HUES48 (cell line): Measurements from ENCODE around the gene UGT1A8.

Experiments
- H3K27ac ChIP-seq: one replicate; pipeline ENCODE4 v1.7.0; 2013; ENCODE audit warnings: low read depth, low read length, inconsistent platforms
- H3K27me3 ChIP-seq: 2 replicates; pipeline ENCODE4 v1.6.1; 2013; ENCODE audit warnings: mild to moderate bottlenecking, low read length; ENCODE audit not compliant: control insufficient read depth, insufficient read depth
- H3K36me3 ChIP-seq: 2 replicates; pipeline ENCODE4 v1.6.1; 2013; ENCODE audit warnings: low read length; ENCODE audit not compliant: control insufficient read depth, insufficient read depth
- H3K4me1 ChIP-seq: 2 replicates; pipeline ENCODE4 v1.6.1; 2013; ENCODE audit warnings: mild to moderate bottlenecking, low read length; ENCODE audit not compliant: control insufficient read depth, insufficient read depth
- H3K4me3 ChIP-seq: 2 replicates; pipeline ENCODE4 v1.5.1; 2013; ENCODE audit warnings: mild to moderate bottlenecking, low read depth, low read length
- H3K9ac ChIP-seq: 2 replicates; pipeline ENCODE4 v1.6.1; 2013; ENCODE audit warnings: mild to moderate bottlenecking, low read depth, low read length, moderate library complexity
- H3K9me3 ChIP-seq: 2 replicates; pipeline ENCODE4 v1.6.1; 2013; ENCODE audit warnings: low read length; ENCODE audit not compliant: control insufficient read depth, insufficient read depth

The UGT1A8 gene

GRCh38 chr2:233668605-233669260, 51.3 kb downstream of the UGT1A8 start:
- no peak overlapping the region for H3K4me3 ChIP-seq
- no peaks in the 10 kb centered on the region for H3K36me3 ChIP-seq
- H3K27me3 ChIP-seq: no peaks in the 10 kb centered on the region
- H3K27ac ChIP-seq: no peak overlapping the region
- H3K9me3 ChIP-seq: peaks cover 3% of the 10 kb centered on the region; the same call in 1 of the 2 replicates
- no peak overlapping the region for H3K9ac ChIP-seq
- no peaks in the 10 kb centered on the region for H3K4me1 ChIP-seq

- H3K9ac ChIP-seq: no peak within 1 kb of the TSS
- H3K27ac ChIP-seq: no peak within 1 kb of the TSS
- no peak within 1 kb of the TSS for H3K4me3 ChIP-seq
- no peaks in the 10 kb centered on the region for H3K4me1 ChIP-seq
- H3K27me3 ChIP-seq: no peaks in the 10 kb centered on the region
- no peaks in the 10 kb centered on the region for H3K36me3 ChIP-seq
- H3K9me3 ChIP-seq: no peaks in the 10 kb centered on the region
These were observed 54.1 kb downstream of the UGT1A8 start, which contains the start of gene UGT1A9 for GRCh38 chr2:233671290-233672161. TSS of gene UGT1A9 (plus strand) at chr2:233671898. CDS start at chr2:233671935, 37 bp downstream.

DNA sequence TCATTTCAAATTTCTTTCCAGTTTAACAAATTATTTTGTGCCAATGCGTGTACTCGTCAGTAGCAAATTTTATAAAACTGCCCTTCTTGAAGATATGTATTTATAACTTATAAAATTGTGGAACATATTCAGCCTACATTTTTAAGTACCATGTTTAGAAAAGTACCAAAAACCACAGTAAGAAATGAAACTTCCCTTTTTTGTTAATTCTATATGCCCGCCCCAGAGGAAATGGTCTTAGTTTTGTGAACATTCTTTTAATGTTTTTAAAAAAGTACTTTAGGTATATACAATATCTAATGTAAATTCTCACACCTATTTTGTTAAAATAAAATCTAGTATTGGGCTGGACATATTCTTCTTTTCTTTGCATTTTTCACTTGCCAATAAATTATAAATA, 55.5 kb downstream of the UGT1A8 start:
- Histone ChIP-seq H3K36me3 (no peaks in the 10 kb centered on the region), H3K27ac (no peak overlapping the region), H3K4me1 (no peaks in the 10 kb centered on the region), H3K9me3 (no peaks in the 10 kb centered on the region), H3K27me3 (no peaks in the 10 kb centered on the region), H3K9ac (no peak overlapping the region), H3K4me3 (no peak overlapping the region)

DNA sequence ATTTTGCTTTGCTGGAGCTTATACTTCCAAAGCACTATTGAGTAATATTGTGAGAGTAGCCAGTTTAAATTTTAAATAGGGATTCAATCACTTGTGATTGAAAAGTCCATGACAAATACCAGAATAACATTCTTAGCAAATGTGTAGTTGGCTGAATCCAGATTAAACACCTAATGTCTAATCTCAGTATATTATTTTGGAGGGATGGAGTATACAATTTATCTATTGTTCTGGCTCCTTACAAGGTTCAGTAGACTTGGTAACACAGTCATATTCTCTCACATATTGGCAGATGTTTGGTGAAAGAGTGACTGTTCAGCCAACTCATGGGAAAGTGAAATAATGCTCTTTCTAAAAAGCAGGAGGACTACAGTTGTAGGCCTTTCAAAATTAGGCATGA, 56.5 kb downstream of the UGT1A8 start:
- no peaks in the 10 kb centered on the region for H3K36me3 ChIP-seq
- no peaks in the 10 kb centered on the region for H3K4me1 ChIP-seq
- no peak overlapping the region for H3K4me3 ChIP-seq
- H3K27ac ChIP-seq: no peak overlapping the region
- no peaks in the 10 kb centered on the region for H3K27me3 ChIP-seq
- H3K9ac ChIP-seq: no peak overlapping the region
- no peaks in the 10 kb centered on the region for H3K9me3 ChIP-seq

- no peak overlapping the region for H3K27ac ChIP-seq
- no peaks in the 10 kb centered on the region for H3K36me3 ChIP-seq
- no peak overlapping the region for H3K9ac ChIP-seq
These were observed 56.9 kb downstream of the UGT1A8 start for GRCh38 chr2:233674314-233674713.

GRCh38 chr2:233674995-233675394, 57.6 kb downstream of the UGT1A8 start:
- no peaks in the 10 kb centered on the region for H3K9me3 ChIP-seq
- no peaks in the 10 kb centered on the region for H3K4me1 ChIP-seq
- H3K4me3 ChIP-seq: no peak overlapping the region
- no peaks in the 10 kb centered on the region for H3K27me3 ChIP-seq
- H3K27ac ChIP-seq: no peak overlapping the region
- H3K36me3 ChIP-seq: no peaks in the 10 kb centered on the region
- H3K9ac ChIP-seq: no peak overlapping the region

More at GRCh38 chr2:233674314-233674713, 56.9 kb downstream of the UGT1A8 start:
- Histone ChIP-seq H3K4me1 (no peaks in the 10 kb centered on the region), H3K4me3 (no peak overlapping the region), H3K9me3 (no peaks in the 10 kb centered on the region), H3K27me3 (no peaks in the 10 kb centered on the region)

- Histone ChIP-seq H3K36me3 (no peaks in the 10 kb centered on the region), H3K4me3 (no peak overlapping the region), H3K4me1 (no peaks in the 10 kb centered on the region), H3K27ac (no peak overlapping the region), H3K27me3 (no peaks in the 10 kb centered on the region), H3K9me3 (no peaks in the 10 kb centered on the region), H3K9ac (no peak overlapping the region)
These were observed 58.6 kb downstream of the UGT1A8 start for GRCh38 chr2:233676046-233676445.

DNA sequence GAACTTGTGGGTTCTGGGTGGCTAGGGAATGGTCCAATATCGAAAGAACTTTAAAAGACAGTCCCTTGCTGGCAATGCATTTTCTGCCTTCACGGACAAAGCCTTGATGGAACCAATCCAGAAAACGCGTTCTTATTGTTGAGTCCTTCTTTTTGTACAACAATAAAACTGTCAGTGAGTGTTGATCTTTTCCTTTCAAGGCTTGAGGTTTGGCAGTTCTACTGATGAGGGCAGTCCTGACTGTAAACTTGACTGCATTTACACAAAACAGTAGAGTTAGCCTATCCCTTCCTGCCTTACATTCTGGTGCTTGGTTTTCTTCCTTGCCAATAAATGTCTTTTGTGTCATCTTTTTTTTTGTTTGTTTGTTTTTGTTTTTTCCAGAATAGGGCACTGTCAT, 61.8 kb downstream of the UGT1A8 start:
- Histone ChIP-seq H3K9ac (no peak overlapping the region), H3K27ac (no peak overlapping the region), H3K4me3 (no peak overlapping the region), H3K27me3 (no peaks in the 10 kb centered on the region), H3K9me3 (no peaks in the 10 kb centered on the region), H3K4me1 (no peaks in the 10 kb centered on the region), H3K36me3 (no peaks in the 10 kb centered on the region)

- Histone ChIP-seq H3K4me3 (no peak overlapping the region), H3K4me1 (no peaks in the 10 kb centered on the region), H3K9ac (no peak overlapping the region), H3K9me3 (no peaks in the 10 kb centered on the region), H3K27me3 (no peaks in the 10 kb centered on the region), H3K36me3 (no peaks in the 10 kb centered on the region), H3K27ac (no peak overlapping the region)
These were observed 63.1 kb downstream of the UGT1A8 start for GRCh38 chr2:233680361-233681045.

DNA sequence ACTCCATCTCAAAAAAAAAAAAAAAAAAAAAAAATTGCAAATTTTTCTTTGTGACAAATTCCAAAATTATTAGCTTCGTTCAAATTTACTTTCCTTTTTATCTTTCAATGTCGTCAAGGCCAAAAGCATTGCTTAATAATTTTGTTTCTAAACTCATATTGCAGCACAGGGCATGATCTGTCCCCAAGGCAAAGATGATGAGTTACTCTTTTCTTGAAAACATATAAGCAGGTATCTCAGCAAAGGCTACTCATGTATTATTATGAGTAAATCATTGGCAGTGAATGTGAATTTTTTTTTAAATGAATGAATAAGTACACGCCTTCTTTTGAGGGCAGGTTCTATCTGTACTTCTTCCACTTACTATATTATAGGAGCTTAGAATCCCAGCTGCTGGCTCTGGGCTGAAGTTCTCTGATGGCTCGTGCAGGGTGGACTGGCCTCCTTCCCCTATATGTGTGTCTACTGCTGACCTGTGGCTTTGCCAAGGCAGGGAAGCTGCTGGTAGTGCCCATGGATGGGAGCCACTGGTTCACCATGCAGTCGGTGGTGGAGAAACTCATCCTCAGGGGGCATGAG, 64.2 kb downstream of the UGT1A8 start, which contains the start of gene UGT1A7:
TSS of gene UGT1A7 (plus strand) at position 381 of the 579 bp plus-strand sequence. CDS start at position 418, 37 bp downstream.
- H3K36me3 ChIP-seq: no peaks in the 10 kb centered on the region
- no peak within 1 kb of the TSS for H3K27ac ChIP-seq
- H3K9me3 ChIP-seq: no peaks in the 10 kb centered on the region
- no peak within 1 kb of the TSS for H3K9ac ChIP-seq
- no peak within 1 kb of the TSS for H3K4me3 ChIP-seq
- H3K4me1 ChIP-seq: no peaks in the 10 kb centered on the region
- no peaks in the 10 kb centered on the region for H3K27me3 ChIP-seq
